Gastroesophageal sphincter (tissue), 3 donors: ENCODE data around the gene SAMD4A.
A peak's percentile ranks its signal among the peaks of the same experiment; 100 is the strongest.

Source experiments
- EP300 ChIP-seq: sonication (generic); formaldehyde crosslinking; IDR thresholded peaks from one replicate; pipeline ENCODE4 v1.6.1; 2017; ENCODE audit warnings: antibody characterized with exemption, mild to moderate bottlenecking
- POLR2A ChIP-seq, 2 donors: fragments of 450-650 bp; IDR thresholded peaks; one replicate each; pipeline ENCODE4 v1.6.1; 2017; ENCODE audit warnings: antibody characterized with exemption in 2 of 2, mild to moderate bottlenecking in 2 of 2, moderate library complexity in 1 of 2
- POLR2AphosphoS5 ChIP-seq: sonication (generic); formaldehyde crosslinking; IDR thresholded peaks from one replicate; pipeline ENCODE4 v1.6.1; 2017; ENCODE audit warnings: antibody characterized with exemption
- TF ChIP-seq, protein P1 (sequence below), 4 experiments: fragments of 200-600 bp in 2 of 4; fragments of 450-650 bp in 2 of 4; sonication (generic) in 1 of 4; IDR thresholded peaks; one replicate each; pipeline ENCODE4 v1.5.1; 2017 to 2019; ENCODE audit warnings: antibody characterized with exemption in 4 of 4, mild to moderate bottlenecking in 2 of 4, moderate library complexity in 2 of 4

DNA sequence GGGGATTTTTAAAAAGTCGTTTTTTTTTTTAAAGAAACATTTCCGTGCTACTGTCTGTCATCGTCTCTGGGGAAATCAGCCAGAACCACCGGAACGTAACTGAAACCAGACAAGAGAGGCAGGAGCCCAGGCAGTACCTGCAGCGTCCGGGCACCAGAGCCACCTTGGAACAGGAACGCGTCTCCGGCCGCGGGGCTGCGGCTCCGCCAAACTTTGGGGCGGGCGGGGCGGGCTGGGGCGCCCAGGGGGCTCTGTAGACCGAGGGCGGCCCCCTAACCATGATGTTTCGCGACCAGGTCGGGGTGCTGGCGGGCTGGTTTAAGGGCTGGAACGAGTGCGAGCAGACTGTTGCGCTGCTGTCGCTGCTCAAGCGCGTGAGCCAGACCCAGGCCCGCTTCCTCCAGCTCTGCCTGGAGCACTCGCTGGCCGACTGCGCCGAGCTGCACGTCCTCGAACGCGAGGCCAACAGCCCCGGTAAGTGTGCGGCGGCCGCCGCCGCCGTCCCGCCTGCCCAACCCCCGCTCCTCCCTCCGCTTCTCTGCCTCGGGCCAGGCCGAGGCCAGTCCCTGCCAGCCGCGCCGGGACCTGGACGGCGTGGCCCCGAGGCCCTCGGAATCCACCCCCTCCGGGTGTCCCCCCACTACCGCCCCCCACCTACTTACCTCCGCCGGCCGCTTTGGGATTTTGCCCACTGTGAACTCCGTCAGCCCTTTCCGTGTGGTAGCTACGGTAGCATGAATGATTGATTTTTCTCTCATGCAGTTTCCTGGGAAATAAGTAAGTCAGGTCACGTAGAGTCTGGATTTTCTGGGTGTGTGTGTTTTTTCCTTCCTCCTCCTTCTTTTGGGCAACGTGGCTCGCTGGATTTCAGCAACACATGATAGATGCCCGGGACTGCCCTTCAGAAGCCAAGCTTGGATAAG is 972 bp downstream of the SAMD4A start:
- TF ChIP-seq, protein P1, sequence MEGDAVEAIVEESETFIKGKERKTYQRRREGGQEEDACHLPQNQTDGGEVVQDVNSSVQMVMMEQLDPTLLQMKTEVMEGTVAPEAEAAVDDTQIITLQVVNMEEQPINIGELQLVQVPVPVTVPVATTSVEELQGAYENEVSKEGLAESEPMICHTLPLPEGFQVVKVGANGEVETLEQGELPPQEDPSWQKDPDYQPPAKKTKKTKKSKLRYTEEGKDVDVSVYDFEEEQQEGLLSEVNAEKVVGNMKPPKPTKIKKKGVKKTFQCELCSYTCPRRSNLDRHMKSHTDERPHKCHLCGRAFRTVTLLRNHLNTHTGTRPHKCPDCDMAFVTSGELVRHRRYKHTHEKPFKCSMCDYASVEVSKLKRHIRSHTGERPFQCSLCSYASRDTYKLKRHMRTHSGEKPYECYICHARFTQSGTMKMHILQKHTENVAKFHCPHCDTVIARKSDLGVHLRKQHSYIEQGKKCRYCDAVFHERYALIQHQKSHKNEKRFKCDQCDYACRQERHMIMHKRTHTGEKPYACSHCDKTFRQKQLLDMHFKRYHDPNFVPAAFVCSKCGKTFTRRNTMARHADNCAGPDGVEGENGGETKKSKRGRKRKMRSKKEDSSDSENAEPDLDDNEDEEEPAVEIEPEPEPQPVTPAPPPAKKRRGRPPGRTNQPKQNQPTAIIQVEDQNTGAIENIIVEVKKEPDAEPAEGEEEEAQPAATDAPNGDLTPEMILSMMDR (IDR thresholded peaks at IDR 0.05), result peak in 1 of 4 experiments; percentile 6
- TF ChIP-seq POLR2A (IDR thresholded peaks at IDR 0.05), result peak in 1 of 2 donors; percentile 17
- peak; percentile 55 for TF ChIP-seq POLR2AphosphoS5
- no peak for TF ChIP-seq EP300
